OCI-LY3 (cell line): ENCODE results near the gene MDK.

Experiments used
- H2AFZ ChIP-seq: fragments of 200-600, 300-600 bp; shearing (Covaris generic); 2 replicates; pipeline ENCODE4 v1.6.0; 2014; ENCODE audit warnings: antibody characterized with exemption, low read depth, low read length
- H3K27ac ChIP-seq: fragments of 200-600, 300-600 bp; sonication (generic); 2 replicates; pipeline ENCODE4 v1.5.1; 2014; ENCODE audit warnings: mild to moderate bottlenecking, low read length, moderate library complexity, mixed read lengths
- H3K27me3 ChIP-seq: fragments of 200-600, 300-600 bp; sonication (generic); 2 replicates; pipeline ENCODE4 v1.6.1; 2014; ENCODE audit warnings: low read depth, low read length, mixed read lengths
- H3K36me3 ChIP-seq: fragments of 200-600, 300-600 bp; sonication (generic); replicated peaks from 2 replicates; pipeline ENCODE3; 2014; ENCODE audit warnings: low read depth, low read length, mixed read lengths
- H3K4me1 ChIP-seq: fragments of 300-600, 200-600 bp; sonication (generic); 2 replicates; pipeline ENCODE4 v1.6.1; 2014; ENCODE audit warnings: low read length, mixed read lengths
- H3K4me2 ChIP-seq: fragments of 200-600, 300-600 bp; sonication (generic); 2 replicates; pipeline ENCODE4 v1.6.1; 2014; ENCODE audit warnings: low read length, mixed read lengths
- H3K4me3 ChIP-seq: fragments of 300-600, 200-600 bp; sonication (generic); 2 replicates; pipeline ENCODE4 v1.5.1; 2014; ENCODE audit warnings: antibody characterized with exemption, mild to moderate bottlenecking, low read length, moderate library complexity
- H3K79me2 ChIP-seq: fragments of 300-600, 200-600 bp; shearing (Covaris generic); 2 replicates; pipeline ENCODE4 v1.6.1; 2014; ENCODE audit warnings: mild to moderate bottlenecking, low read length, mixed read lengths
- H3K9ac ChIP-seq: fragments of 300-600, 200-600 bp; shearing (Covaris generic); 2 replicates; pipeline ENCODE4 v1.6.0; 2014; ENCODE audit warnings: mild to moderate bottlenecking, low read length, moderate library complexity
- H3K9me3 ChIP-seq: fragments of 200-600, 300-600 bp; shearing (Covaris generic); 2 replicates; pipeline ENCODE4 v1.6.1; 2014; ENCODE audit warnings: low read length, mixed read lengths; ENCODE audit not compliant: insufficient read depth
- H4K20me1 ChIP-seq: fragments of 200-600, 300-600 bp; sonication (generic); 2 replicates; pipeline ENCODE4 v1.6.1; 2016; ENCODE audit warnings: low read length, mixed read lengths; ENCODE audit not compliant: insufficient read depth
- EZH2phosphoT487 ChIP-seq: fragments of 200-600 bp; shearing (Covaris generic); IDR thresholded peaks from 2 replicates; pipeline ENCODE4 v1.6.1; 2018; ENCODE audit warnings: antibody characterized with exemption, mixed run types, low read depth
- TF ChIP-seq, protein P1 (sequence below): fragments of 200-600, 300-600 bp; sonication (generic); IDR thresholded peaks from 2 replicates; pipeline ENCODE4 v1.5.1; 2014; ENCODE audit warnings: antibody characterized with exemption, low read length, low read depth

Gene MDK

GRCh38 chr11:46382646-46383403 is 1.4 kb downstream of the MDK start:
- TF ChIP-seq, protein P1, sequence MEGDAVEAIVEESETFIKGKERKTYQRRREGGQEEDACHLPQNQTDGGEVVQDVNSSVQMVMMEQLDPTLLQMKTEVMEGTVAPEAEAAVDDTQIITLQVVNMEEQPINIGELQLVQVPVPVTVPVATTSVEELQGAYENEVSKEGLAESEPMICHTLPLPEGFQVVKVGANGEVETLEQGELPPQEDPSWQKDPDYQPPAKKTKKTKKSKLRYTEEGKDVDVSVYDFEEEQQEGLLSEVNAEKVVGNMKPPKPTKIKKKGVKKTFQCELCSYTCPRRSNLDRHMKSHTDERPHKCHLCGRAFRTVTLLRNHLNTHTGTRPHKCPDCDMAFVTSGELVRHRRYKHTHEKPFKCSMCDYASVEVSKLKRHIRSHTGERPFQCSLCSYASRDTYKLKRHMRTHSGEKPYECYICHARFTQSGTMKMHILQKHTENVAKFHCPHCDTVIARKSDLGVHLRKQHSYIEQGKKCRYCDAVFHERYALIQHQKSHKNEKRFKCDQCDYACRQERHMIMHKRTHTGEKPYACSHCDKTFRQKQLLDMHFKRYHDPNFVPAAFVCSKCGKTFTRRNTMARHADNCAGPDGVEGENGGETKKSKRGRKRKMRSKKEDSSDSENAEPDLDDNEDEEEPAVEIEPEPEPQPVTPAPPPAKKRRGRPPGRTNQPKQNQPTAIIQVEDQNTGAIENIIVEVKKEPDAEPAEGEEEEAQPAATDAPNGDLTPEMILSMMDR: peak; percentile 60
- no peak for TF ChIP-seq EZH2phosphoT487
- no peak overlapping the region for H3K27ac ChIP-seq
- H3K36me3 ChIP-seq: no peaks in the 10 kb centered on the region
- peaks cover 3% of the 10 kb centered on the region; the same call in 1 of the 2 replicates for H3K4me1 ChIP-seq
- peak overlapping the region; percentile 89; the same call in 1 of the 2 replicates for H3K4me2 ChIP-seq
- H2AFZ ChIP-seq: no peak overlapping the region
- no peaks in the 10 kb centered on the region for H3K79me2 ChIP-seq
- H3K27me3 ChIP-seq: no peaks in the 10 kb centered on the region
- no peak overlapping the region for H3K9ac ChIP-seq
- H3K4me3 ChIP-seq: peak overlapping the region; percentile 88; the same call in 1 of the 2 replicates
- no peaks in the 10 kb centered on the region for H3K9me3 ChIP-seq
- H4K20me1 ChIP-seq: no peaks in the 10 kb centered on the region

DNA sequence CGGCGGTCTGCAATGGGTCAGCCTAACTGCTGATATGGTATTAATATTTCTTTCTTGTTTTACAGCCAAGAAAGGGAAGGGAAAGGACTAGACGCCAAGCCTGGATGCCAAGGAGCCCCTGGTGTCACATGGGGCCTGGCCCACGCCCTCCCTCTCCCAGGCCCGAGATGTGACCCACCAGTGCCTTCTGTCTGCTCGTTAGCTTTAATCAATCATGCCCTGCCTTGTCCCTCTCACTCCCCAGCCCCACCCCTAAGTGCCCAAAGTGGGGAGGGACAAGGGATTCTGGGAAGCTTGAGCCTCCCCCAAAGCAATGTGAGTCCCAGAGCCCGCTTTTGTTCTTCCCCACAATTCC is 1.9 kb downstream of the MDK start:
- H3K27me3 ChIP-seq: peaks cover 5% of the 10 kb centered on the region

DNA sequence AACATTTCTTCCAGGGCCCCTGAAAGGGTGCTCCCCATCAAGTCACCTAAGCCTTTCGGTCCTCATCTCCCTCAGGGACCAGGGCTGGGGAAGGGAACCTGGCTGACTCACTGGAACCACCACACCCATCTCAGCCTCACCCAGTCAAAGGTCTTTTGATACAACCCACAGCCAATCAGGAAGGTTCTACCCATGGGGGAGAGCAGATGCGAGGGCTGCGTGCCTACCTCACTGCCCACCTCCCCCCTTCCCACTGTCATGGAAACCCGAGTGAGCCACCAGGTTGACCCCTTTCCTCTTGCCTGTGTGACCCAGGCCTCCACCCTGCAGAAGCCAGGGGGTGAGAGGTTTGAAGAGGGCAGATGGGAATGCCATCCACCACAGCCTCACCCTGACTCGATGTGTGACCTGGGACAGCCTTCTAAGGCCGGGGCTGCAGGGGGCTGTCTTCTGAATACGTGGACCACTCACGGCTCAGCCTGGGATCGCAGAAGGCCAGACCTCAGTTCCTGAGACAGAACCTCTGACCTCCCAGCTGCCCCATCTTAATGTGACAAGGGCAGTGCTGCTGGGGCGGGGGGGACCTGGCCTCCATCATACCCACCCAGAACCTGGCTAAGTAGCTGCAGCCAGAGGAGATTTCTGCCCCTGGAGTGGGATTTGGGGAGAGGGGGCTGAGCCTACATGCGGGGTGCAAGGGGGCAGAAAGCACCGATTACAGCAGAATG is 2.7 kb downstream of the MDK start:
- H3K27ac ChIP-seq: no peak overlapping the region
- H3K36me3 ChIP-seq: no peaks in the 10 kb centered on the region
- H3K9ac ChIP-seq: no peak overlapping the region
- H4K20me1 ChIP-seq: no peaks in the 10 kb centered on the region
- TF ChIP-seq, protein P1: no peak
- TF ChIP-seq EZH2phosphoT487: no peak
- no peaks in the 10 kb centered on the region for H3K9me3 ChIP-seq
- H2AFZ ChIP-seq: no peak overlapping the region
- no peaks in the 10 kb centered on the region for H3K79me2 ChIP-seq
- no peak overlapping the region for H3K4me3 ChIP-seq
- H3K27me3 ChIP-seq: peaks cover 13% of the 10 kb centered on the region
- H3K4me1 ChIP-seq: peaks cover 3% of the 10 kb centered on the region; the same call in 1 of the 2 replicates
- no peak overlapping the region for H3K4me2 ChIP-seq

More for the DNA sequence above, 1.9 kb downstream of the MDK start:
- Histone ChIP-seq H2AFZ (no peak overlapping the region), H3K27ac (no peak overlapping the region), H3K9me3 (no peaks in the 10 kb centered on the region), H3K4me2 (no peak overlapping the region), H4K20me1 (no peaks in the 10 kb centered on the region), H3K36me3 (no peaks in the 10 kb centered on the region), H3K79me2 (no peaks in the 10 kb centered on the region), H3K4me1 (peaks cover 3% of the 10 kb centered on the region; the same call in 1 of the 2 replicates), H3K4me3 (no peak overlapping the region), H3K9ac (no peak overlapping the region)
- no peak for TF ChIP-seq EZH2phosphoT487
- TF ChIP-seq, protein P1: no peak
